ENCODE data around the gene DSCAM.

Gene DSCAM

DNA sequence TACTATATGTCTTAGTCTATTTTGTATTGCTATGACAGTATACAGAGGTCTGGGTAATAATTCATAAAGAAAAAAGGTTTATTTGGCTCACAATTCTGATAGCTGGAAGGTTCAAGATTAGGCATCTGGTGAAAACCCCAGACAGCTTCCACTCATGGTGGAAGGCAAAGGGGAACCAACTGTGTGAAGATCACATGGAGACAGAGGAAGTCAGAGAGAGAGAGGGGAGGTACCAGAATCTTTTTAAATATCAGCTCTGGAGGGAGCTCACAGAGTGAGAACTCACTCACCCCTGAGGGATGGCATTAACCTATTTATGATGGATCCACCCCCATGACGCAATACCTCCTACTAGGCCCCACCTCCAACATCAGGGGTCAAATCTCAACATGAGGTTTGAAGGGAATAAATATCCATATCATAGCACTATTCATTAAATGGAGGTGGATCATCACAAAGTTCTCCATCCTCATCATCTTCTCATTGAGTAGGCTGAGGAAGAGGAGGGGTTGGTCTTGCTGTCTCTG is 290.5 kb downstream of the DSCAM start:
- WGBS (ENCODE audit: insufficient coverage) = no CpG with 5 or more reads among the region's 1 CpG

GRCh38 chr21:40555021-40555528 is 291.9 kb downstream of the DSCAM start:
- Histone ChIP-seq H3K36me3 (ENCODE audit: control insufficient read depth in 4 of 4, insufficient read depth in 4 of 4, low read length in 3 of 4) (no peaks in the 10 kb centered on the region), H3K9me3 (ENCODE audit: control extremely low read depth in 1 of 5, control insufficient read depth in 4 of 5, insufficient read depth in 2 of 5, low read depth in 1 of 5, low read length in 4 of 5) (peaks cover 0 to 4% (median 0%) of the 10 kb centered on the region in 5 experiments), H3K4me1 (ENCODE audit: control extremely low read depth in 1 of 4, control insufficient read depth in 4 of 4, insufficient read depth in 4 of 4, low read length in 3 of 4) (no peaks in the 10 kb centered on the region), H3K27me3 (replicated peaks in 2 of 5; ENCODE audit: control insufficient read depth in 4 of 5, insufficient read depth in 5 of 5, low read length in 4 of 5) (no peaks in the 10 kb centered on the region), H3K4me3 (ENCODE audit: control insufficient read depth in 1 of 7, extremely low read depth in 1 of 7, insufficient read depth in 4 of 7, low read depth in 2 of 7, low read length in 6 of 7) (no peak overlapping the region), H3K27ac (ENCODE audit: insufficient read depth in 1 of 2, low read depth in 1 of 2, low read length in 2 of 2, poor library complexity in 1 of 2, severe bottlenecking in 2 of 2) (no peak overlapping the region)
- no CpG with 5 or more reads among the region's 2 CpGs for WGBS (ENCODE audit: insufficient coverage)
- ChIA-PET CTCF (no interaction called here), POLR2A (interaction anchor here (0.6 kb wide), 1 partner anchor 650 kb away, joined by 5 read pairs; no protein-coding TSS in a partner anchor)
- DNase-seq = no peak

More for the DNA sequence above, 290.5 kb downstream of the DSCAM start:
- H3K4me3 ChIP-seq (ENCODE audit: control insufficient read depth in 1 of 7, extremely low read depth in 1 of 7, insufficient read depth in 4 of 7, low read depth in 2 of 7, low read length in 6 of 7) = no peak overlapping the region
- no peak overlapping the region for H3K27ac ChIP-seq (ENCODE audit: insufficient read depth in 1 of 2, low read depth in 1 of 2, low read length in 2 of 2, poor library complexity in 1 of 2, severe bottlenecking in 2 of 2)
- H3K27me3 ChIP-seq (replicated peaks in 2 of 5; ENCODE audit: control insufficient read depth in 4 of 5, insufficient read depth in 5 of 5, low read length in 4 of 5) = no peaks in the 10 kb centered on the region
- POLR2A ChIA-PET = no interaction called here
- H3K9me3 ChIP-seq (ENCODE audit: control extremely low read depth in 1 of 5, control insufficient read depth in 4 of 5, insufficient read depth in 2 of 5, low read depth in 1 of 5, low read length in 4 of 5) = peaks cover 0 to 4% (median 0%) of the 10 kb centered on the region in 5 experiments
- CTCF ChIA-PET = no interaction called here
- H3K4me1 ChIP-seq (ENCODE audit: control extremely low read depth in 1 of 4, control insufficient read depth in 4 of 4, insufficient read depth in 4 of 4, low read length in 3 of 4) = no peaks in the 10 kb centered on the region
- DNase-seq = no peak
- H3K36me3 ChIP-seq (ENCODE audit: control insufficient read depth in 4 of 4, insufficient read depth in 4 of 4, low read length in 3 of 4) = no peaks in the 10 kb centered on the region

DNA sequence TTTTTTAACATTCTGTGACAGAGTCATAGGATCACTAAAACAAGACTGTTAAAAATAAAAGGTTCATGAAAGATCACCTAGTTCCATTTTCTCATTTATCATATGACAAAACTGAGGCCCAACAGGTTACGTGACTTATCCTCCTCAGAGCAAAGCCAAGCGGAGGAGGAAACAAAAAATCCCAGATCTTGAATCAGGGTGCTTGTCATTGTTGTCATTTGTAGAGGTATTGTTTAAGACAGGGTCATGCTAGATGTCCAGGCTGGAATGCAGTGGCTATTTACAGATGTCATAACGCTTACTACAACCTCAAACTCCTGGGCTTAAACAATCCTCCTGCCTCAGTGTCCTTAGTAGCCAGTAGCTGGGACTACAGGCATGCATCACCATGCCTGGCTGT is 293.2 kb downstream of the DSCAM start:
- WGBS (ENCODE audit: insufficient coverage) = 100% methylated on average over 2 of the region's 3 CpGs
- CTCF ChIA-PET = no interaction called here
- DNase-seq = no peak
- no peak overlapping the region for H3K4me3 ChIP-seq (ENCODE audit: control insufficient read depth in 1 of 7, extremely low read depth in 1 of 7, insufficient read depth in 4 of 7, low read depth in 2 of 7, low read length in 6 of 7)
- no peaks in the 10 kb centered on the region for H3K36me3 ChIP-seq (ENCODE audit: control insufficient read depth in 4 of 4, insufficient read depth in 4 of 4, low read length in 3 of 4)
- POLR2A ChIA-PET = no interaction called here
- H3K27ac ChIP-seq (ENCODE audit: insufficient read depth in 1 of 2, low read depth in 1 of 2, low read length in 2 of 2, poor library complexity in 1 of 2, severe bottlenecking in 2 of 2) = no peak overlapping the region
- no peaks in the 10 kb centered on the region for H3K4me1 ChIP-seq (ENCODE audit: control extremely low read depth in 1 of 4, control insufficient read depth in 4 of 4, insufficient read depth in 4 of 4, low read length in 3 of 4)
- H3K9me3 ChIP-seq (ENCODE audit: control extremely low read depth in 1 of 5, control insufficient read depth in 4 of 5, insufficient read depth in 2 of 5, low read depth in 1 of 5, low read length in 4 of 5) = peaks cover 0 to 4% (median 0%) of the 10 kb centered on the region in 5 experiments
- H3K27me3 ChIP-seq (replicated peaks in 2 of 5; ENCODE audit: control insufficient read depth in 4 of 5, insufficient read depth in 5 of 5, low read length in 4 of 5) = no peaks in the 10 kb centered on the region

DNA sequence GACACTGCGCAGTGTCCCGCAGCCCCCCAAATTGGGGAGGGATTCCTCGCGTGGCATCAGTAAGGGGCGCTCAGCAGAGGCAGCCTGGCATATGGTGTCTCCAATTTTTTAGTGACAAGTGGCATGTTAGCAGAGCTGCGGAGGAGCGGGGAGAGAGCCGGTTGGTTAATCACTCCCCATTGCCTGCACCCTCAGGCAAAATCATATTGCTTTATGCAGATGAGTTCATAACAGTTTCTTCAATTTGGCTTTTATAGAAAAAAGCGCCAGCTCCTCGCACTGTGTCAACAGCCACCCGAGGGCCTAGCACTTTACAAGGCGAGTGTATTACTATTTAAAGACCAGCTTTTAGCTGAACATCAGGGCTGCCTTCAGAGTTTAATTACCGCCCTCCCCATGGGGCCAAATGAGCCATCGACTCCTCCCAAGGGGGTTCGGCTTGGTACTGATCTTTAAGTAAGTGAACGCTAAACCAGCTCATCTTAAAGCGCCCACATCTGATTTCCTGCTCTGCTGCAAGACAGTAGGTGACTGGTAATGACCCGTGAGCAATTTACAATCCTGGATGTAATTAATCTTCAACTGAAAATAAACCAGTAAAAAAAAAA is 298.9 kb downstream of the DSCAM start:
- WGBS (ENCODE audit: insufficient coverage) = 92% methylated on average over 17 of the region's 18 CpGs
- ChIA-PET CTCF (no interaction called here), POLR2A (no interaction called here)
- DNase-seq = no peak
- no peak overlapping the region for H3K4me3 ChIP-seq (ENCODE audit: control insufficient read depth in 1 of 7, extremely low read depth in 1 of 7, insufficient read depth in 4 of 7, low read depth in 2 of 7, low read length in 6 of 7)
- H3K4me1 ChIP-seq (ENCODE audit: control extremely low read depth in 1 of 4, control insufficient read depth in 4 of 4, insufficient read depth in 4 of 4, low read length in 3 of 4) = peaks cover 0 to 21% (median 9%) of the 10 kb centered on the region in 4 experiments
- no peaks in the 10 kb centered on the region for H3K27me3 ChIP-seq (replicated peaks in 2 of 5; ENCODE audit: control insufficient read depth in 4 of 5, insufficient read depth in 5 of 5, low read length in 4 of 5)
- peaks cover 0 to 6% (median 0%) of the 10 kb centered on the region in 5 experiments for H3K9me3 ChIP-seq (ENCODE audit: control extremely low read depth in 1 of 5, control insufficient read depth in 4 of 5, insufficient read depth in 2 of 5, low read depth in 1 of 5, low read length in 4 of 5)
- no peaks in the 10 kb centered on the region for H3K36me3 ChIP-seq (ENCODE audit: control insufficient read depth in 4 of 4, insufficient read depth in 4 of 4, low read length in 3 of 4)
- H3K27ac ChIP-seq (ENCODE audit: insufficient read depth in 1 of 2, low read depth in 1 of 2, low read length in 2 of 2, poor library complexity in 1 of 2, severe bottlenecking in 2 of 2) = no peak overlapping the region

GRCh38 chr21:40546647-40547046 is 300.3 kb downstream of the DSCAM start:
- WGBS (ENCODE audit: insufficient coverage) = no CpG with 5 or more reads among the region's 2 CpGs
- Histone ChIP-seq H3K27ac (ENCODE audit: insufficient read depth in 1 of 2, low read depth in 1 of 2, low read length in 2 of 2, poor library complexity in 1 of 2, severe bottlenecking in 2 of 2) (no peak overlapping the region), H3K9me3 (ENCODE audit: control extremely low read depth in 1 of 5, control insufficient read depth in 4 of 5, insufficient read depth in 2 of 5, low read depth in 1 of 5, low read length in 4 of 5) (peaks cover 0 to 6% (median 0%) of the 10 kb centered on the region in 5 experiments), H3K4me1 (ENCODE audit: control extremely low read depth in 1 of 4, control insufficient read depth in 4 of 4, insufficient read depth in 4 of 4, low read length in 3 of 4) (peaks cover 0 to 21% (median 9%) of the 10 kb centered on the region in 4 experiments), H3K4me3 (ENCODE audit: control insufficient read depth in 1 of 7, extremely low read depth in 1 of 7, insufficient read depth in 4 of 7, low read depth in 2 of 7, low read length in 6 of 7) (peak overlapping the region in 1 of 7 experiments; percentile 21), H3K27me3 (replicated peaks in 2 of 5; ENCODE audit: control insufficient read depth in 4 of 5, insufficient read depth in 5 of 5, low read length in 4 of 5) (no peaks in the 10 kb centered on the region), H3K36me3 (ENCODE audit: control insufficient read depth in 4 of 4, insufficient read depth in 4 of 4, low read length in 3 of 4) (no peaks in the 10 kb centered on the region)
- peak; percentile 22 to 73 (median 62) for DNase-seq
- POLR2A ChIA-PET = no interaction called here
- CTCF ChIA-PET = no interaction called here

- ChIA-PET POLR2A (no interaction called here), CTCF (no interaction called here)
- Histone ChIP-seq H3K36me3 (ENCODE audit: control insufficient read depth in 4 of 4, insufficient read depth in 4 of 4, low read length in 3 of 4) (no peaks in the 10 kb centered on the region), H3K4me1 (ENCODE audit: control extremely low read depth in 1 of 4, control insufficient read depth in 4 of 4, insufficient read depth in 4 of 4, low read length in 3 of 4) (no peaks in the 10 kb centered on the region), H3K4me3 (ENCODE audit: control insufficient read depth in 1 of 7, extremely low read depth in 1 of 7, insufficient read depth in 4 of 7, low read depth in 2 of 7, low read length in 6 of 7) (no peak overlapping the region), H3K27ac (ENCODE audit: insufficient read depth in 1 of 2, low read depth in 1 of 2, low read length in 2 of 2, poor library complexity in 1 of 2, severe bottlenecking in 2 of 2) (no peak overlapping the region), H3K27me3 (replicated peaks in 2 of 5; ENCODE audit: control insufficient read depth in 4 of 5, insufficient read depth in 5 of 5, low read length in 4 of 5) (no peaks in the 10 kb centered on the region), H3K9me3 (ENCODE audit: control extremely low read depth in 1 of 5, control insufficient read depth in 4 of 5, insufficient read depth in 2 of 5, low read depth in 1 of 5, low read length in 4 of 5) (peaks cover 0 to 6% (median 0%) of the 10 kb centered on the region in 5 experiments)
- no peak for DNase-seq
- WGBS (ENCODE audit: insufficient coverage) = 97% methylated on average over 2 of the region's 6 CpGs
Observed at GRCh38 chr21:40540216-40540615, 306.7 kb downstream of the DSCAM start.

DNA sequence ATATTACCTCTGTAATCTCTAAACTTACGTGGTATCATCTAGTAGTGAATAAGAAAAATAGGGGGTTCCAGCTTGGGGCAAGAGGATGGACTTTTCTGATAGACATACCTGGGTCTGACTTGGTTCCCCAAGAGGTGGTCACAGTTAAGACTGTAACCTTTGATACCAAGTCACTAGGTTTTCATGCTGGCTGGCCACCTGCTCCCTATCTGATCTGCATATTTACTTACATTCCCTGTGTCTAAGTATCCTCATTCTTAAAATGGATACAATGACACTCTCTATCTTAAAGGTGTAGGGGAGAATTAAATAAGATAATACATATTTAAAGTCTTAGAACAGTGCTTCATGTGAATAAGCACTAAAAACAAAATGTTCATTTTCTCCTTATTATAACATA is 312.1 kb downstream of the DSCAM start:
- DNase-seq = no peak
- no peak overlapping the region for H3K27ac ChIP-seq (ENCODE audit: insufficient read depth in 1 of 2, low read depth in 1 of 2, low read length in 2 of 2, poor library complexity in 1 of 2, severe bottlenecking in 2 of 2)
- WGBS (ENCODE audit: insufficient coverage) = no CpG with 5 or more reads among the region's 1 CpG
- no peak overlapping the region for H3K4me3 ChIP-seq (ENCODE audit: control insufficient read depth in 1 of 7, extremely low read depth in 1 of 7, insufficient read depth in 4 of 7, low read depth in 2 of 7, low read length in 6 of 7)
- ChIA-PET POLR2A (no interaction called here), CTCF (no interaction called here)
- no peaks in the 10 kb centered on the region for H3K4me1 ChIP-seq (ENCODE audit: control extremely low read depth in 1 of 4, control insufficient read depth in 4 of 4, insufficient read depth in 4 of 4, low read length in 3 of 4)
- no peaks in the 10 kb centered on the region for H3K9me3 ChIP-seq (ENCODE audit: control extremely low read depth in 1 of 5, control insufficient read depth in 4 of 5, insufficient read depth in 2 of 5, low read depth in 1 of 5, low read length in 4 of 5)
- no peaks in the 10 kb centered on the region for H3K36me3 ChIP-seq (ENCODE audit: control insufficient read depth in 4 of 4, insufficient read depth in 4 of 4, low read length in 3 of 4)
- no peaks in the 10 kb centered on the region for H3K27me3 ChIP-seq (replicated peaks in 2 of 5; ENCODE audit: control insufficient read depth in 4 of 5, insufficient read depth in 5 of 5, low read length in 4 of 5)

All from common myeloid progenitor, CD34-positive (primary cell).